ENCODE measurements around the gene IL24.

GRCh38 chr1:206899717-206900116 lies 2.5 kb downstream of the IL24 start:
- TF ChIP-seq, protein P1, sequence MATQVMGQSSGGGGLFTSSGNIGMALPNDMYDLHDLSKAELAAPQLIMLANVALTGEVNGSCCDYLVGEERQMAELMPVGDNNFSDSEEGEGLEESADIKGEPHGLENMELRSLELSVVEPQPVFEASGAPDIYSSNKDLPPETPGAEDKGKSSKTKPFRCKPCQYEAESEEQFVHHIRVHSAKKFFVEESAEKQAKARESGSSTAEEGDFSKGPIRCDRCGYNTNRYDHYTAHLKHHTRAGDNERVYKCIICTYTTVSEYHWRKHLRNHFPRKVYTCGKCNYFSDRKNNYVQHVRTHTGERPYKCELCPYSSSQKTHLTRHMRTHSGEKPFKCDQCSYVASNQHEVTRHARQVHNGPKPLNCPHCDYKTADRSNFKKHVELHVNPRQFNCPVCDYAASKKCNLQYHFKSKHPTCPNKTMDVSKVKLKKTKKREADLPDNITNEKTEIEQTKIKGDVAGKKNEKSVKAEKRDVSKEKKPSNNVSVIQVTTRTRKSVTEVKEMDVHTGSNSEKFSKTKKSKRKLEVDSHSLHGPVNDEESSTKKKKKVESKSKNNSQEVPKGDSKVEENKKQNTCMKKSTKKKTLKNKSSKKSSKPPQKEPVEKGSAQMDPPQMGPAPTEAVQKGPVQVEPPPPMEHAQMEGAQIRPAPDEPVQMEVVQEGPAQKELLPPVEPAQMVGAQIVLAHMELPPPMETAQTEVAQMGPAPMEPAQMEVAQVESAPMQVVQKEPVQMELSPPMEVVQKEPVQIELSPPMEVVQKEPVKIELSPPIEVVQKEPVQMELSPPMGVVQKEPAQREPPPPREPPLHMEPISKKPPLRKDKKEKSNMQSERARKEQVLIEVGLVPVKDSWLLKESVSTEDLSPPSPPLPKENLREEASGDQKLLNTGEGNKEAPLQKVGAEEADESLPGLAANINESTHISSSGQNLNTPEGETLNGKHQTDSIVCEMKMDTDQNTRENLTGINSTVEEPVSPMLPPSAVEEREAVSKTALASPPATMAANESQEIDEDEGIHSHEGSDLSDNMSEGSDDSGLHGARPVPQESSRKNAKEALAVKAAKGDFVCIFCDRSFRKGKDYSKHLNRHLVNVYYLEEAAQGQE (IDR thresholded peaks at IDR 0.05; ENCODE audit: low read depth): no peak
- TF ChIP-seq CEBPB (IDR thresholded peaks at IDR 0.05; ENCODE audit: low read depth): no peak
